ENCODE data around the gene STIP1.

The STIP1 gene

GRCh38 chr11:64251016-64251752, 65.2 kb downstream of the STIP1 start, which contains the start of gene PLCB3:
PLCB3 (plus strand) TSS chr11:64251530; CDS start chr11:64251650, 120 bp downstream.
- DNase-seq (ENCODE audit: low read depth): no peak

- DNase-seq (ENCODE audit: low read depth): no peak
Observed at GRCh38 chr11:64251753-64252002, 65.7 kb downstream of the STIP1 start.

GRCh38 chr11:64252003-64252872, 66.3 kb downstream of the STIP1 start:
- no peak for DNase-seq (ENCODE audit: low read depth)

- no peak for DNase-seq (ENCODE audit: low read depth)
Observed at GRCh38 chr11:64253043-64253442, 67.1 kb downstream of the STIP1 start.

- DNase-seq (ENCODE audit: low read depth): no peak
Observed at GRCh38 chr11:64253481-64253880, 67.5 kb downstream of the STIP1 start.

Measured in GM04503 (cell line).